HG03520 (cell line): ENCODE measurements around the gene ZNF705A.
"Not testable (repeated sequence)": the region's sequence is repeated elsewhere in the genome, so short reads cannot be mapped to it uniquely, and the experiment has no call there.

ENCODE experiments used
- ATAC-seq: cut with Tn5 transposase; IDR thresholded peaks from one replicate; pipeline ENCODE4 v1.9.1; 2021; ENCODE audit warnings: mild to moderate bottlenecking, moderate library complexity; ENCODE audit not compliant: unreplicated experiment

ZNF705A gene

GRCh38 chr12:8183346-8183745, 26.5 kb downstream of the ZNF705A start:
- ATAC-seq = not testable (repeated sequence)

DNA sequence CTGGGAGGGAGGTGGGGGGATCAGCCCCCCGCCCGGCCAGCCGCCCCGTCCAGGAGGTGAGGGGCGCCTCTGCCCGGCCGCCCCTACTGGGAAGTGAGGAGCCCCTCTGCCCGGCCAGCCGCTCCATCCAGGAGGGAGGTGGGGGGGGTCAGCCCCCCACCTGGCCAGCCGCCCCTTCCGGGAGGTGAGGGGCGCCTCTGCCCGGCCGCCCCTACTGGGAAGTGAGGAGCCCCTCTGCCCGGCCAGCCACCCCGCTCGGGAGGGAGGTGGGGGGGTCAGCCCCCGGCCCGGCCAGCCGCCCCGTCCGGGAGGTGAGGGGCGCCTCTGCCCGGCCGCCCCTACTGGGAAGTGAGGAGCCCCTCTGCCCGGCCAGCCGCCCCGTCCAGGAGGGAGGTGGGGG, 27.4 kb downstream of the ZNF705A start:
- not testable (repeated sequence) for ATAC-seq

DNA sequence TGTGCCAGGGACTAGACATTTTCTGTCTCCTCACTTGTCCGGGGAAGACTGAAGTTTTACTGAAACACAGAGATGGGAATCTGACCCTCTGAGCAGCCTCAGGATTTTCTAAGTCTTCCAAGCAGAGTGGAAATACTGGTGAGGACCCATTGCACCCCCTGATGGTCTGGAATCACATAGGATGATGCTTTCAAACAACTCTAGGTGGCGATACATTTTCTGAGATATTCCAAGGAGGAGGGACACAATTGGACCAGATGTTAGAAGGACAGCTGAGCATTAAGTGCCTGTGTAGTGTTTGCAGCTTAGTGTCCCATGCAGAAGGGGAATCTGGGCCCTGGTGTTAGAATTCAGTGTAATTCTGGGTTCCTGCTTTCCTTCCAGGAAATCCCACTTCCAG, 31.3 kb downstream of the ZNF705A start:
- not testable (repeated sequence) for ATAC-seq

GRCh38 chr12:8197685-8198308, 41.0 kb downstream of the ZNF705A start:
- not testable (repeated sequence) for ATAC-seq

DNA sequence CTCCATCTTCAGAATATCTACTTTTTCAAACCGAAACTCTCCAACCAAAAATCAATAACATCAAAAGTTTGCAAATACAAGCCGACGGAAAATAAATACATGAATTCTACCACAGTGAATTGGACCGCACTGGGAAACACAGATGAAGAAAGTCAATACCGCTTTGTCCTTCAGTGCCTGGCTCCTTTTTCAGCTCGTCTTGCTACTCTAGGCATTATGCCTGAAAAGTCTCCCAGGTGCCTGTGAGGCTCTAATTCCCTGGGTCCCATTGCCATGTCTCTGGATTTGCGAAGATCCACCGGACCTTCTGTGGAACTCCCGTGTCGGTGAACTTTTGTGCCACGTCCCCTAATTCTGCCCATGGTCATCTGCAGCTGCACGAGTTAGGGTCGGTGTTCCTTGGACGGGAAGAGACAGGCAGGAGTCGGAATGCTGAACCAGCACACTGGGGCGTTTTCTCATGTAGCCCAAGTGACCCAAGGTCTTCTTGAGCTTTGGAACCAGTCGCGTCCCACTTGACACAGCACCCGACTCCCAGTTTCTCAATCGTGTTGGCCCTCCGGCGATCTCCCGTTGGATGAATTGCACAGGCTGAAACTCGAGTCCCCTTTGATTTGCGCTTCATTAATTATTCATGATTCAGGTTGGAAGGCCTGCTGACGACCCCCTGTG, 62.0 kb downstream of the ZNF705A start:
- ATAC-seq = not testable (repeated sequence)

DNA sequence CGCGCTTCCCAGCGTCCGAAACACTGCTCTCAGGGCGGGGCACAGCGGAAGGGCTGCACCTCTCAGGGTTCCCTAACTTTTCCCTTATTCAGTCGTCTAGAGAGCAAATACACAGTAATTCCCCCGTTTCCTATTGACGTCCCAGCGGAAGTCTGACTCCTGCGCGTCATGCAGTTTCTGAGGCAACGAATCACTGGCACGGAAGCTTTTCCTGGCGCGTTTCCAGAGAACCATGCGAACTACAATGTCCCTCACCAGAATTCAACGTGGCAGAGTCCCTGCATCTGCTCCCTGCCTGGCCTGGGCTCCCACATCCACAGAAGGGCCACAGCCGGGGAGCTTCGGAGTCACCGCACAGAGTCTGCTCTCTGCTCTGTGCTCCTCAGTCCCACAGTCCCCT, 64.6 kb downstream of the ZNF705A start:
- ATAC-seq = not testable (repeated sequence)

GRCh38 chr12:8221844-8222243, 65.0 kb downstream of the ZNF705A start:
- ATAC-seq = not testable (repeated sequence)

DNA sequence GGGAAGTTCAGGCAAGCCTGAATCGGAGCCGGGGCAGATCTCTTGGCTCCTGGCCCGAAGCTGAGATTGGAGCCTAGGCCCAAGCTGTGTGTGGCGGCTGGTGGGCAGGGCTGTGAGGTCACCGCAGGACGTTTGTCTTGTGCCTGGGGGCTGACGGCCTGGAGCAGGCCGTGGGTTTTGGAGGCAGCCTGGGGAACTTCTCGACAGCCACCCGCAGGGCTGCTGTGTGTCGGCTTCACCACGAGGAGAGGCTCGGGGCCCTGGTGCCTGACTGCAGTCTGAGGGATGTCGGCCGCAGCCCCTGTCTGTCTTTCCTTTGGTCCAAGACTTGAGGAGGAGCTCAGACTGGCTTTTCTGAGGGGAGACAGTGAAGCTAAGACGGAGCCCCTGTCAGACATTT, 65.5 kb downstream of the ZNF705A start:
- ATAC-seq = not testable (repeated sequence)

GRCh38 chr12:8223646-8224045, 66.8 kb downstream of the ZNF705A start:
- not testable (repeated sequence) for ATAC-seq

DNA sequence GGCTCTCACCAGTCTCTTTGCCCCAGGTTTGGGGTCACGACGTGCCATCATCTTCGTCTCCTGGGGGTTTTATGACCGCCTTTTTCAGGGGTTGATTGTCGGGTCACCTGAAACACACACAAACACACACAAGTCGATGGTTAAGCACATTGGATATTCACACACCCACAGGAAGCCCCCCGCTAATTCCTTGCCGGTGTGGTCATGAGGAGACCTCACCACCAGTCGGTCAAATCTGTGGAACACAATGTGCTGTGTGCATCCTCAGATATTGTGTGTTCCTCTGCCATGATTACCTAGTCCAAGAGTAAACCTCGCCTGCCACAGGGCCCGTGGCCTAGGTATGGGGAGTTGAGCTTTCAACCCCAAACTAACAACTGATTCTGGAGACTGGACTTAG, 68.0 kb downstream of the ZNF705A start:
- ATAC-seq = not testable (repeated sequence)

DNA sequence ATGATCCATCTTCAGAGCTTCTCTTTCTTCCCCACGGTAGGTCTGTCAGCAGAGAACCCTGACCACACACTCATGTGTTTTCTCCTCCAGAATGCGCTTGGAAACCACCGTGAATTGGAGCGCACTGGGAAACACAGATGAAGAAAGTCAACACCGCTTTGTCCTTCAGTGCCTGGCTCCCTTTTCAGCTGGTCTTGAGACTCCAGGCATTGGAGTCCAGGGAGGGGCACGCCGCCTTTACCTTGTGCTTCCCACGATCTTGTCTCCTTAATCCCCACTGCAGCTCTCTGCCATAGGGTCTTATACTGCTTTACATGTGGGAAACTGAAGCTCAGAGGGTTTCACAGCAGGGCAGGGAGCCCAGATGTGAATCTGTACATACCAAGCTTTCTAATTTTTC, 69.5 kb downstream of the ZNF705A start:
- no peak for ATAC-seq

DNA sequence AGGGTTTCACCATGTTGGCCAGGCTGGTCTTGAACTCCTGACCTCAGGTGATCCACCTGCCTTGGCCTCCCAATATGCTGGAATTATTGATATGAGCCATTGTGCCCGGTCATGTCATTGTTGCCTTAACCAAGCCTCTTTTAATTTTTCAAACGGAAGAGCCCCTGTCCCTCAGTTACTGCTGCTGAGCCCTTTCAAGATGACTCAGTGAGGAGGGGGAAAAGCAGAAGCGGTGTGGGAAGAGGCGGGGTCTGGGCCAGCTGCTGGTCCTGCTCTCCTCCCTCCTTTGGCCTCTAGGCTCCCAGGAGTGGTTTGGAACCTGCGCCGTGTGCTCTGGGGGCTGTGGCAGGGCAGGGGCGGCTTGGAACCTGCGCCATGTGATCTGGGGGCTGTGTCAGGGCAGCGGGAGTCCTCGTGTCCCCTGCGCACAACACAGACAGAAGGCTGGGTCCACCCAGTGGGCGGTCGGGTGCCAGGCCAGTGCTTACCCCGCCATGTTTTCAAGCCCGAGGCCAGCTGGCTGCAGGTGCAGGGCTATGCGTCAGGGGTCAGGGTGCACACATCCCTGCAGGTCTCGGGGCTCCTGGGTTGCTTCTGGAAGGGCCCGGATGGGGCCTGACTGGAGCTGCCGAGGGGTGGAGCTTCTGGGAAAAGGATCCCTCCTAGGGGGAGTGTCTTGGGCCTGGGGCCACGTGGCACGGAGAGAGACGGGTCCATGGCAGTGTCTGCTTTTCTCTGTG, 70.3 kb downstream of the ZNF705A start, which contains the start of gene FAM90A1:
Gene FAM90A1 (minus strand): TSS at position 627 of the 740 bp plus-strand sequence. CDS start 2,786 bp downstream, outside the sequence.
- not testable (repeated sequence) for ATAC-seq

- ATAC-seq = not testable (repeated sequence)
Observed at GRCh38 chr12:8227732-8228077, 70.9 kb downstream of the ZNF705A start.

DNA sequence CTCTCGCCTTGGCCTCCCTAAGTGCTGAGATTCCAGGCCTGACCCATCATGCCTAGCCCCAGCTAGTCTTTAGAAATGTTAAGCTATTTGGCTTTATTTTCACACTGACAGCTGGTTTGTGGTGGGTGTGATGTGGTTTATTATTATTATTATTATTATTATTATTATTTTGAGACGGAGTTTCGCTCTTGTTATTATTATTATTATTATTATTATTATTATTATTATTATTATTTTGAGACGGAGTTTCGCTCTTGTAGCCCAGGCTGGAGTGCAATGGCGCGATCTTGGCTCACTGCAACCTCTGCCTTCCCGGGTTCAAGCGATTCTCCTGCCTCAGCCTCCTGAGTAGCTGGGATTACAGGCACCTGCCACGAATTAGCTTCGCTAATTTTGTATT, 71.8 kb downstream of the ZNF705A start:
- not testable (repeated sequence) for ATAC-seq

GRCh38 chr12:8229486-8229885, 72.7 kb downstream of the ZNF705A start:
- not testable (repeated sequence) for ATAC-seq
